Activated CD8-positive, alpha-beta T cell treated with anti-CD3 and anti-CD28 coated beads for 36 hours (primary cell): ENCODE measurements around the gene AP1B1. TPM values are rescaled to one million over a fixed set of nuclear protein-coding genes. Genes with fewer than 3 reads are reported as not detected.
"Not testable (repeated sequence)": the region's sequence is repeated elsewhere in the genome, so short reads cannot be mapped to it uniquely, and the experiment has no call there.

ENCODE experiments used
- ATAC-seq: fragments of 200-7000 bp; cut with Tn5 transposase; one replicate; pipeline ENCODE4 v1.10.0; 2021; ENCODE audit warnings: mild to moderate bottlenecking, moderate library complexity
- CTCF ChIA-PET: fragments of 350-600 bp; sonication (Branson Sonifier 250); formaldehyde crosslinking; loops from one replicate; lab custom pipeline; 2021; ENCODE audit warnings: antibody characterized with exemption; lab: Charles Lee
- POLR2A ChIA-PET: fragments of 350-600 bp; sonication (Branson Sonifier 250); formaldehyde crosslinking; loops from one replicate; lab custom pipeline; 2021; ENCODE audit warnings: antibody characterized with exemption; lab: Charles Lee
- DNase-seq: peaks from one replicate; pipeline ENCODE4 v3.0.0-alpha.2; 2020
- H3K27ac Mint-ChIP-seq: one replicate; pipeline ENCODE4 v1.8.0; 2021; ENCODE audit warnings: mild to moderate bottlenecking, mixed read lengths
- H3K27me3 Mint-ChIP-seq: one replicate; pipeline ENCODE4 v1.8.0; 2021; ENCODE audit warnings: mixed read lengths
- H3K36me3 Mint-ChIP-seq: one replicate; pipeline ENCODE4 v1.8.0; 2021; ENCODE audit warnings: low read depth, mixed read lengths
- H3K4me1 Mint-ChIP-seq: one replicate; pipeline ENCODE4 v1.8.0; 2021; ENCODE audit warnings: low read depth, mixed read lengths
- H3K4me3 Mint-ChIP-seq: one replicate; pipeline ENCODE4 v1.8.0; 2021; ENCODE audit warnings: mild to moderate bottlenecking, moderate library complexity, mixed read lengths
- H3K9me3 Mint-ChIP-seq: one replicate; pipeline ENCODE4 v1.8.0; 2021; ENCODE audit warnings: mixed read lengths
- intact Hi-C: fragments of 100-400 bp; cut with micrococcal nuclease; formaldehyde crosslinking; loops from one replicate; pipeline ENCODE4 v1.10.0; 2022
- total RNA-seq, 2 experiments: library from RNA; stranded (reverse); gene quantifications; one replicate each; pipeline ENCODE4 v1.2.3, GENCODE V29; 2021
- TF ChIP-seq, protein P1 (sequence below): fragments of 200-600 bp; IDR thresholded peaks from one replicate; pipeline ENCODE4 v1.8.0; 2022; ENCODE audit warnings: antibody characterized with exemption, mild to moderate bottlenecking

The AP1B1 gene
- total RNA-seq, 2 experiments from 2014 or later = 57.5 to 59.0 TPM

DNA sequence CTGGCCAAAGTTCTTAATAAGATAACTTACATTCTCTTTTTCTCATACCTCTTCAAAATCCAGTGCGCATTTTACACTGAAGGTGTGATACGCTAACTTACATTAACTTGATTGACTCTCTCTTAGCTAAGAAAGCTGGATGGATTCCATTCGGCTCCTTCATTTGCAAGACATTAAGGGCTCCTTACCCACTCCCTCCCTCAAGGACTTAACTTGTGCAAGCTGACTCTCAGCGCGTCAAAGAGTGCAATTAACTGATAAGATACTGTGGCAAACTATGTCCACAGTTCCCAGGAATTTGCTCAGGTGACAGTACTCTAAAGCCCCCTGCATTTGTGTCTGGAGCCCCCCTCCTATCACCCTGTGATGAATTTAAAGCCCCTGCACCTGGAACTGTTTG lies 43.6 kb upstream of the AP1B1 start:
- Mint-ChIP-seq H3K36me3 (no peaks in the 10 kb centered on the region), H3K4me3 (no peak overlapping the region), H3K9me3 (no peaks in the 10 kb centered on the region), H3K27ac (no peak overlapping the region), H3K4me1 (no peaks in the 10 kb centered on the region), H3K27me3 (peaks cover 10% of the 10 kb centered on the region)
- ATAC-seq (no peak), DNase-seq (no peak)
- intact Hi-C loops = no loop called here
- ChIA-PET CTCF (no interaction called here), POLR2A (no interaction called here)
- TF ChIP-seq, protein P1, sequence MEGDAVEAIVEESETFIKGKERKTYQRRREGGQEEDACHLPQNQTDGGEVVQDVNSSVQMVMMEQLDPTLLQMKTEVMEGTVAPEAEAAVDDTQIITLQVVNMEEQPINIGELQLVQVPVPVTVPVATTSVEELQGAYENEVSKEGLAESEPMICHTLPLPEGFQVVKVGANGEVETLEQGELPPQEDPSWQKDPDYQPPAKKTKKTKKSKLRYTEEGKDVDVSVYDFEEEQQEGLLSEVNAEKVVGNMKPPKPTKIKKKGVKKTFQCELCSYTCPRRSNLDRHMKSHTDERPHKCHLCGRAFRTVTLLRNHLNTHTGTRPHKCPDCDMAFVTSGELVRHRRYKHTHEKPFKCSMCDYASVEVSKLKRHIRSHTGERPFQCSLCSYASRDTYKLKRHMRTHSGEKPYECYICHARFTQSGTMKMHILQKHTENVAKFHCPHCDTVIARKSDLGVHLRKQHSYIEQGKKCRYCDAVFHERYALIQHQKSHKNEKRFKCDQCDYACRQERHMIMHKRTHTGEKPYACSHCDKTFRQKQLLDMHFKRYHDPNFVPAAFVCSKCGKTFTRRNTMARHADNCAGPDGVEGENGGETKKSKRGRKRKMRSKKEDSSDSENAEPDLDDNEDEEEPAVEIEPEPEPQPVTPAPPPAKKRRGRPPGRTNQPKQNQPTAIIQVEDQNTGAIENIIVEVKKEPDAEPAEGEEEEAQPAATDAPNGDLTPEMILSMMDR = no peak

DNA sequence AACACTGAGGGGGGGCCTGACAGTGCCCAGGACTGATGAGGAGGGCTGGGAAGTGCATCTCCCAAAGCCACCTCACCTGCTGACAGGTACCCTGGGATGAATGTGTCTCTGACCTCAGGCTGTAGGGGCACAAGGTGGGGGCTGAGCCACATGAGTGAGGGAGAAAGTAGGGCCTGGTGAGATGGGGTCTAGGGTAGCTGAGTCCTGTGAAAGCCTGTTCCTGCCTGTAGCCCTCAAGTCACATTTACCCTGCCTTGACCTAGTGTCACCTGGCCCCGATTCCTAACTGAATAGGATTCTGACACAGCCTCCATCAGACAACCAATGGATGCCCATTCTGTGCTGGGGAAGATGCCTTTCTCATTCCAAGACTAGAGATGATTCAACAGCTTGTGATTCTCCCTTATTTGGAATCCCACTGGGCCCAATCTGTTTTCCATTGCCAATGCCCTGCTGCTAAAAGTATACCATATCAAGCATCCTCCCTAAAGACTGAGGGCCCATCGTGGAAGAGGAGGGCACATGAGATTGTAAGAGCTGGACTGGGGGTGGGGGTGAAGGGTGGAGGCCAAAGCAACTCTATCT lies 38.9 kb upstream of the AP1B1 start:
- CTCF ChIA-PET = no interaction called here
- Mint-ChIP-seq H3K9me3 (no peaks in the 10 kb centered on the region), H3K36me3 (no peaks in the 10 kb centered on the region), H3K4me3 (no peak overlapping the region), H3K4me1 (no peaks in the 10 kb centered on the region), H3K27ac (no peak overlapping the region), H3K27me3 (peaks cover 7% of the 10 kb centered on the region)
- POLR2A ChIA-PET = interaction anchor here (0.7 kb wide), 1 partner anchor 15 kb away, joined by 4 read pairs; no protein-coding TSS in a partner anchor
- ATAC-seq (no peak), DNase-seq (no peak)
- intact Hi-C loops = no loop called here
- TF ChIP-seq, protein P1 = no peak

DNA sequence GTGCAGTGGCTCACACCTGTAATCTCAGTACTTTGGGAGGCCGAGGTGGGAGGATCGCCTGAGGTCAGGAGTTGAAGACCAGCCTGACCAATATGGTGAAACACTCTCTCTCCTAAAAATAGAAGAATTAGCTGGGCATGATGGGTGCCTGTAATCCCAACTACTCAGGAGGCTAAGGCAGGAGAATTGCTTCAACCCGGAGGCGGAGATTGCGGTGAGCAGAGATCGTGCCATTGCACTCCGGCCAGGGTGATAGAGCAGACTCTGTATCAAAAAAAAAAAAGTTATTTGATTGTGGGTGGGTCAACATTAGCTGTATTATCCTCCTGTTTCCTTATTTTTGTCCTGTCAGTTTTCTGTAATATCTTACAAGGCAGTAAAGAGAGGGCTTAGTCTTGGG lies 38.1 kb upstream of the AP1B1 start:
- Mint-ChIP-seq H3K36me3 (no peaks in the 10 kb centered on the region), H3K4me3 (no peak overlapping the region), H3K9me3 (no peaks in the 10 kb centered on the region), H3K4me1 (no peaks in the 10 kb centered on the region), H3K27ac (no peak overlapping the region), H3K27me3 (peaks cover 7% of the 10 kb centered on the region)
- DNase-seq = no peak
- ChIA-PET CTCF (no interaction called here), POLR2A (no interaction called here)
- no peak for ATAC-seq
- intact Hi-C loops = no loop called here
- TF ChIP-seq, protein P1 = no peak

DNA sequence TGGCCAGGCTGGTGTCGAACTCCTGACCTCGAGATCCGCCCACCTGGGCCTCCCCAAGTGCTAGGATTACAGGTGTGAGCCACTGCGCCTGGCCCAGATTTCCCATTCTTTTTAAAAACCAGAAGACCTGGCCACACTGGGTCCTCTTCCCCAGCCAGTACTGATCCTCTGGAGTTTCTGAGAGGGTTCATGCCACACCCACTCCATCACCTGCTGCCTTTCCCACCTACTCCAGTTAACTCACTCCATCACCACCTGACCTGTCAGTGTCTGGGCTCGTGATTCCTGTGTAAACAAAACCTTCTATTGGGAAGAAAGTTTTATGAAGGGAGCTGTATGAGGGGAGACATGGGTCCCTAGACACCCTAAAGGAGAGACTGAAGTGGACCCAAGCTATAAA lies 30.3 kb upstream of the AP1B1 start:
- POLR2A ChIA-PET, intact Hi-C loops, CTCF ChIA-PET, H3K4me3 Mint-ChIP-seq, H3K27ac Mint-ChIP-seq, H3K27me3 Mint-ChIP-seq, ATAC-seq, DNase-seq, H3K9me3 Mint-ChIP-seq, H3K36me3 Mint-ChIP-seq: not testable (repeated sequence)
- H3K4me1 Mint-ChIP-seq = peaks cover 16% of the 10 kb centered on the region

DNA sequence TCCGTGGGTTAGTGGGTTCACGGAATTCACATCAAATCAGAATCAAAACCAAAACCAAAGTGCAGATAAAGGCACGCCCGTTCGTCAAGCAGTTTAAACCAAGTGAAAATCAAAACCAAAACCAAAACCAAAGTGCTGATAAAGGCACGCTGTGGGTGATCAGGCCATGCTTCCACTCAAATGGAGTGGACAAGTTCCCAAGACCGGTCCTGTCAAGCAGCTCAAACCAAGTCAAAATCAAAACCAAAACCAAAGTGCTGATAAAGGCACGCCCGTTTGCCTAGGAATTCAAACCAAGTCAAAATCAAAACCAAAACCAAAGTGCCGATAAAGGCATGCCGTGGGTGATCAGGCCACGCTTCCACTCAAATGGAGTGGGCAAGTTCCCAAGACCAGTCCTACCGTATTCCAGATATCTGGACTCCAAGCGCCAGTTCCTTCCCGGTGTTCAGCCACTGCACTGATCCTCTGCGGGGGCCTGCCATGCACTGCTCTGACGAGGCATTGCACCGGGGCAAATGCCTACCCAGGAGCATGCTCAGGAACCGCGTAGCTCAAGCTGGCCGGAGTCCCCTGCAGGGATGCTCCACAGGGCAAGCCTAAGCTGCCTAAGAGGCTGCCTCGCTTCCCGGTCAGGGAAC lies 26.7 kb upstream of the AP1B1 start:
- peak overlapping the region; percentile 99 for H3K27ac Mint-ChIP-seq
- POLR2A ChIA-PET = interaction anchor here (1.5 kb wide), 1 partner anchor 9 kb away, joined by 4 read pairs; no protein-coding TSS in a partner anchor

DNA sequence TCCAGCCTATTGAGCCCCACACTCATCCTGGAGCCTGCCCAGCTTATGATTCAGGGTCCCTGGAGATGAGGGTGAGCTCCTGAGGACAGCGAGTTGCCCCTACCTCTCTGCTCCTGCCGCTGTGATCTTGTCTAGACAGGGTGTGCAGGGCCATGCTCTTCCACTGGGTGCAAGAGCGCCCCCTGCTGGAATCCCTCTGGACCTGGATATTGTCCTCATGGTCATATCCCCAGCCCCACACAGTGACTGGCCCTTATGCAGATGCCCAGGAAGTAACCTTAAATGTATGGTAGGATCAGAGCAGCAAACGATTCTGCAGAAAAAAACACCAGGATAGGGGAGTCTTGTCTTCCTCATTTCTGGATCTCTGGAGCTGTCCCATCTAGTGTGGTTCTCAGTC lies 24.4 kb upstream of the AP1B1 start:
- POLR2A ChIA-PET, H3K27me3 Mint-ChIP-seq, H3K9me3 Mint-ChIP-seq, intact Hi-C loops, H3K36me3 Mint-ChIP-seq, H3K27ac Mint-ChIP-seq, H3K4me3 Mint-ChIP-seq: not testable (repeated sequence)
- ATAC-seq (peak; percentile 78), DNase-seq (peak; percentile 46)
- peaks cover 19% of the 10 kb centered on the region for H3K4me1 Mint-ChIP-seq
- CTCF ChIA-PET = interaction anchor here (0.8 kb wide), 1 partner anchor 24 kb away, joined by 3 read pairs; the partner anchor contains the start of gene AP1B1
- TF ChIP-seq, protein P1 = peak; percentile 59

More for the DNA sequence above, 26.7 kb upstream of the AP1B1 start:
- peaks cover 19% of the 10 kb centered on the region for H3K4me1 Mint-ChIP-seq
- H3K9me3 Mint-ChIP-seq, H3K27me3 Mint-ChIP-seq, intact Hi-C loops, H3K36me3 Mint-ChIP-seq: not testable (repeated sequence)
- peak overlapping the region; percentile 90 for H3K4me3 Mint-ChIP-seq
- CTCF ChIA-PET = interaction anchor here (1.4 kb wide), 1 partner anchor 23 kb away, joined by 3 read pairs; no protein-coding TSS in a partner anchor
- ATAC-seq (peak; percentile 83), DNase-seq (peak; percentile 71)

DNA sequence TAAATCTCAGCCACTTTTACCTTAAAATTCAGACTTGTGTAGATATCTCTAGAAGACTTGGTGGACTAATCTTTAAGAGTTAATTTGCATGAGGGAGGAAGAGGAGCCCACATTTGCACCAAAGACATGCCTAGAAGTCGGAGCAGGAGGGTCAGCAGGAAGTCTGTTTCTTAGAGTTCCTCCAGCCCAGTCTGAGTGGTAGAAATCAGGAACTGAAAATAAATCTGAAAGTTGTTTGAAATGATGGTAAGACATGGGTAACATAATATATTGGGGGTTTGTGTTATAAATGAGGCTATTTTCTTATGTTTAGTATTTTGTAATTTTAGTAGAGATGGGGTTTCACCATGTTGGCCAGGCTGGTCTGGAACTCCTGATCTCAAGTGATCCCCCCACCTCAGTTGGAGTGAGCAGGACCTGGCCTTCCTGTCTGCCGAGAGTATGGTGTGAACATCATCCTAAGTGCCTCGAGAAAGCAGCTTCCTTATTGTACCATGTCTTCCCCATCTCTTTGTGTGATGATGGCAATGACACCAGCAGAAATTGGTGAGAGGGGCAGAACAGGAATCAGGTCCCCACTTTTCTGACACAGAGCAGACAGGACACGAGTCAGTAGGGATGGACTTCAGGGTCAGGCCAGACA lies 23.3 kb upstream of the AP1B1 start:
- peaks cover 19% of the 10 kb centered on the region for H3K4me1 Mint-ChIP-seq
- H3K4me3 Mint-ChIP-seq, intact Hi-C loops, H3K27ac Mint-ChIP-seq, H3K9me3 Mint-ChIP-seq, H3K36me3 Mint-ChIP-seq, H3K27me3 Mint-ChIP-seq, DNase-seq, POLR2A ChIA-PET, ATAC-seq: not testable (repeated sequence)
- CTCF ChIA-PET = interaction anchor here (0.6 to 0.8 kb wide), 3 partner anchors 23 to 145 kb away, joined by 3 read pairs; partner anchors contain the start of gene AP1B1
